GM12878 (cell line): ENCODE measurements around the gene CCDC117. TPM values are rescaled to one million over a fixed set of nuclear protein-coding genes. Genes with fewer than 3 reads are reported as not detected.

ENCODE experiments used
- ATAC-seq: fragments of 200-7000 bp; cut with Tn5 transposase; 3 replicates; pipeline ENCODE4 v1.9.1; 2020; ENCODE audit warnings: mild to moderate bottlenecking, moderate library complexity
- BruUV-seq: library from RNA; stranded (reverse); fragments of 400-500 nt; replicated peaks from 2 replicates; lab custom pipeline; 2021; lab: Mats Ljungman, UMichigan
- CTCF ChIA-PET: fragments of 300-600 bp; sonication (Branson Sonifier 250); formaldehyde crosslinking; extraction: SDS; loops from one replicate; lab custom pipeline; 2021; ENCODE audit warnings: inconsistent platforms; lab: Yijun Ruan, JAX
- POLR2A ChIA-PET: fragments of 350-600 bp; formaldehyde crosslinking; extraction: SDS; loops from one replicate; lab custom pipeline; 2021; ENCODE audit warnings: inconsistent platforms; lab: Charles Lee
- RAD21 ChIA-PET: fragments of 300-600 bp; sonication (Branson Sonifier 250); formaldehyde crosslinking; loops from one replicate; lab custom pipeline; 2023; ENCODE audit warnings: antibody characterized with exemption; ENCODE audit not compliant: unreplicated experiment; lab: Charles Lee
- SMC1A ChIA-PET: fragments of 300-600 bp; sonication (Branson Sonifier 250); formaldehyde crosslinking; loops from one replicate; lab custom pipeline; 2023; ENCODE audit not compliant: unreplicated experiment, uncharacterized antibody; lab: Charles Lee
- DNase-seq: peaks from one replicate; pipeline ENCODE4 v3.0.0-alpha.2; 2011; ENCODE audit warnings: low read depth, low spot score
- FAIRE-seq: peaks from 3 replicates; lab custom pipeline; 2011; peaks lifted over from hg19 to GRCh38; lab: Jason Lieb, UNC
- H2AFZ ChIP-seq: 2 replicates; pipeline ENCODE4 v1.6.0; 2011; ENCODE audit warnings: low read depth, low read length, control low read depth; ENCODE audit not compliant: control insufficient read depth
- H3K27ac ChIP-seq: 2 replicates; pipeline ENCODE4 v1.5.1; 2011; ENCODE audit warnings: control low read depth; ENCODE audit not compliant: control insufficient read depth, insufficient read depth
- H3K27me3 ChIP-seq, 2 experiments: replicated peaks in 1 of 2; 2 replicates each; pipeline versions ENCODE4 v1.6.0 to v1.6.1; 2011; ENCODE audit warnings: low read length in 1 of 2; ENCODE audit not compliant: control insufficient read depth in 2 of 2, insufficient read depth in 2 of 2
- H3K36me3 ChIP-seq, 2 experiments: 2 replicates each; pipeline ENCODE4 v1.5.1; 2011; ENCODE audit warnings: low read length in 1 of 2; ENCODE audit not compliant: control insufficient read depth in 2 of 2, insufficient read depth in 2 of 2
- H3K4me1 ChIP-seq: 2 replicates; pipeline ENCODE4 v1.6.1; 2011; ENCODE audit warnings: mild to moderate bottlenecking, low read length, moderate library complexity, mixed read lengths; ENCODE audit not compliant: control insufficient read depth, insufficient read depth
- H3K4me2 ChIP-seq: 2 replicates; pipeline ENCODE4 v1.6.0; 2011; ENCODE audit warnings: control low read depth; ENCODE audit not compliant: control insufficient read depth, insufficient read depth
- H3K4me3 ChIP-seq: fragments of 200-600 bp; sonication (generic); 2 replicates; pipeline ENCODE4 v1.5.1; 2016
- H3K79me2 ChIP-seq: 2 replicates; pipeline ENCODE4 v1.6.0; 2011; ENCODE audit warnings: low read length; ENCODE audit not compliant: control insufficient read depth, insufficient read depth
- H3K9ac ChIP-seq: 2 replicates; pipeline ENCODE4 v1.8.0; 2011; ENCODE audit warnings: low read length, control low read depth, mixed read lengths; ENCODE audit not compliant: control insufficient read depth, insufficient read depth
- H3K9me3 ChIP-seq: replicated peaks from 3 replicates; pipeline ENCODE4 v1.5.1; 2011; ENCODE audit warnings: mild to moderate bottlenecking, low read length; ENCODE audit not compliant: control insufficient read depth, insufficient read depth
- H4K20me1 ChIP-seq: 2 replicates; pipeline ENCODE4 v1.6.0; 2011; ENCODE audit not compliant: control insufficient read depth, insufficient read depth
- BHLHE40 ChIP-seq, 2 experiments: fragments of 450-650 bp in 1 of 2; IDR thresholded peaks; 2 replicates each; pipeline ENCODE4 v1.6.1; 2011 to 2017; ENCODE audit warnings: low read depth in 2 of 2, borderline replicate concordance in 1 of 2, improper control_type of control experiment in 1 of 2, low read length in 1 of 2, mild to moderate bottlenecking in 1 of 2
- CHD2 ChIP-seq: IDR thresholded peaks from 2 replicates; pipeline ENCODE4 v1.6.1; 2011; ENCODE audit warnings: low read depth, low read length, improper control_type of control experiment, borderline replicate concordance
- CREB1 ChIP-seq: IDR thresholded peaks from 2 replicates; pipeline ENCODE4 v1.6.1; 2012; ENCODE audit warnings: low read depth, mild to moderate bottlenecking, inconsistent platforms
- FOXM1 ChIP-seq: IDR thresholded peaks from 2 replicates; pipeline ENCODE4 v1.6.1; 2012; ENCODE audit warnings: low read depth, mild to moderate bottlenecking, inconsistent platforms, low read length, moderate library complexity
- IKZF1 ChIP-seq: fragments of 450-650 bp; conservative IDR thresholded peaks from 2 replicates; pipeline ENCODE4 v1.6.1; 2017; ENCODE audit warnings: antibody characterized with exemption, mild to moderate bottlenecking
- MEF2B ChIP-seq: fragments of 450-650 bp; IDR thresholded peaks from 2 replicates; pipeline ENCODE4 v1.6.1; 2018; ENCODE audit warnings: mild to moderate bottlenecking, moderate library complexity; ENCODE audit not compliant: partially characterized antibody, poor library complexity, severe bottlenecking
- NR2C2 ChIP-seq: IDR thresholded peaks from 2 replicates; pipeline ENCODE4 v1.6.1; 2011; ENCODE audit warnings: borderline replicate concordance, low read depth; ENCODE audit not compliant: control insufficient read depth, insufficient read length
- PML ChIP-seq: IDR thresholded peaks from 2 replicates; pipeline ENCODE4 v1.6.1; 2012; ENCODE audit warnings: low read length, inconsistent platforms
- POLR2AphosphoS2 ChIP-seq: IDR thresholded peaks from 2 replicates; pipeline ENCODE4 v1.6.1; 2011; ENCODE audit warnings: low read depth, mild to moderate bottlenecking, low read length, improper control_type of control experiment, moderate library complexity
- RFX5 ChIP-seq: IDR thresholded peaks from 2 replicates; pipeline ENCODE4 v1.6.1; 2011; ENCODE audit warnings: low read depth, low read length, improper control_type of control experiment
- SMC3 ChIP-seq: IDR thresholded peaks from 2 replicates; pipeline ENCODE4 v1.6.1; 2011; ENCODE audit warnings: low read length, improper control_type of control experiment, borderline replicate concordance
- ZNF24 ChIP-seq: fragments of 450-650 bp; IDR thresholded peaks from 2 replicates; pipeline ENCODE4 v1.6.1; 2017; ENCODE audit warnings: antibody characterized with exemption, mild to moderate bottlenecking
- WGBS: methylation state at CpG from one replicate; pipeline ENCODE4 v1.1.6; 2016; ENCODE audit warnings: low lambda C conversion rate; ENCODE audit not compliant: insufficient replicate concordance, insufficient coverage; ENCODE audit errors: missing lambda C conversion rate; 5-methylcytosine and 5-hydroxymethylcytosine counted together
- in situ Hi-C: fragments of 300-500 bp; cut with MboI; formaldehyde crosslinking; loops from 9 replicates; pipeline ENCODE4 v1.14.3; 2018; ENCODE audit warnings: mixed read lengths
- intact Hi-C: fragments of 100-400 bp; cut with micrococcal nuclease; formaldehyde crosslinking; loops from one replicate; pipeline ENCODE4 v1.14.2; 2022; ENCODE audit not compliant: unreplicated experiment
- polyA plus RNA-seq, 11 experiments: library from polyadenylated mRNA; depleted of rRNA in 4 of 11; unstranded in 6 of 11; stranded (reverse) in 5 of 11; fragments of >200 nt; fragmentation: Nextera tagmentation in 4 of 11; fragmentation: Illumina TruSeq in 1 of 11; extraction: Ambion mirVana in 4 of 11; extraction: Trizol in 1 of 11; gene quantifications; 1 replicate in 1 of 11; 2 replicates in 10 of 11; pipeline versions ENCODE4 v1.2.1 to v1.2.3, GENCODE V29; 2011 to 2016; ENCODE audit warnings: inconsistent platforms in 2 of 11, missing spikeins in 2 of 11, low read depth in 1 of 11
- total RNA-seq, 4 experiments: library from RNA; depleted of rRNA in 3 of 4; stranded (reverse); fragments of >200 nt in 3 of 4; fragmentation: Illumina TruSeq in 1 of 4; extraction: Trizol in 1 of 4; gene quantifications; 2 replicates each; pipeline versions ENCODE4 v1.2.1 to v1.2.3, GENCODE V29; 2013 to 2021
- TF ChIP-seq, protein P1 (sequence below): IDR thresholded peaks from 2 replicates; pipeline ENCODE4 v1.6.1; 2012; ENCODE audit warnings: low read length, inconsistent platforms
- TF ChIP-seq, protein P2 (sequence below): fragments of 450-650 bp; IDR thresholded peaks from 2 replicates; pipeline ENCODE4 v1.6.1; 2017; ENCODE audit warnings: antibody characterized with exemption, mild to moderate bottlenecking, moderate library complexity
- TF ChIP-seq, protein P3 (sequence below): IDR thresholded peaks from 2 replicates; pipeline ENCODE4 v1.6.1; 2011; ENCODE audit warnings: low read depth, mild to moderate bottlenecking, low read length, moderate library complexity, borderline replicate concordance; ENCODE audit errors: extremely low read depth

Gene CCDC117
- total and polyA plus RNA-seq, 10 of the 15 experiments (the other 5 are each of a cell fraction or from before 2014, with no cell fraction given) = 6.3 to 32.2 (median 20.6) TPM

DNA sequence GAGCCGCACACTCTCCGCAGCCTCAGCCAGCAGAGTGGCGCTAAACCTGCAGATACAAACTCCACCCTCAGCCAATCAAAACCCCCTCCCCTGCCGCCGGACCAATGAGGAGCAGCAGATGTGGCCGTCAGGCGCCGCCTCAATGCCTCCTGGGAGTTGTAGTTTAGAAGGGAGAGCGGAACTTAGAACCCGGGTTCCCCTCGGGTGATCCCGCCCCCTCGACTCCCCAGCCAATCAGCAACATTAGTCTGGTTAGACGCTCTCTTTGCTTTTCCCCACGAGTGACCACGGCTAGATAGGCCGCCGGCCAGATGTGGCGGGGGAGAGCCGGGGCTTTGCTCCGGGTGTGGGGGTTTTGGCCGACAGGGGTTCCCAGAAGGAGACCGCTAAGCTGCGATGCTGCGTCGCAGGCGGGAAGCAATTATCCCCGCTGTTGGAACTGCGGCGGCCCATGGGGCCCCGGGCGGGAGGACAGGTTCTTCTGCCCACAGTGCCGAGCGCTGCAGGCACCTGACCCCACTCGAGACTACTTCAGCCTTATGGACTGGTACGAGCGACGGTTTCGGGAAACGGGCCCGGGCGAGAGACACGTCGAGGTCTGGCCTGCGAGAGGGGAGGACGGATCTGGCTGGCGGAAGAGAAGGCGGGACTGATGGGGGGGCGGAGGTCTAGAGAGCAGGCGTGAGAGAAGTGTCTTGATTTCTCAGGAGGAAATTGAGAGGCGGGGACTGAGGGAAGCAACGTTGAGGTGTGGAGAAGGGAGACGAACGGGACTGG, 30.5 kb upstream of the CCDC117 start, which contains the start of the genes CHEK2 and HSCB:
Gene CHEK2, minus strand, starts transcription at position 36 of the 777 bp plus-strand sequence. CDS start 7,099 bp downstream, outside the sequence.
Gene HSCB, plus strand, starts transcription at position 255 of the 777 bp plus-strand sequence. Its CDS starts 57 bp downstream, at position 312.
- ChIA-PET SMC1A (interaction anchor here (0.7 to 2.5 kb wide), 9 partner anchors 10 to 86 kb away, joined by 3 to 9 read pairs (median 4); no protein-coding TSS in a partner anchor), CTCF (interaction anchor here (1.2 to 1.4 kb wide), 2 partner anchors 49 to 87 kb away, joined by 5 read pairs; no protein-coding TSS in a partner anchor), POLR2A (interaction anchor here (1.2 to 1.8 kb wide), 3 partner anchors 30 to 59 kb away, joined by 3 to 7 read pairs (median 6); partner anchors contain the start of genes CCDC117 and XBP1), RAD21 (interaction anchor here (0.9 to 1.3 kb wide), 2 partner anchors 77 to 175 kb away, joined by 3 read pairs; no protein-coding TSS in a partner anchor)
- H3K4me3 ChIP-seq = peak within 1 kb of the TSS; percentile 69
- H3K36me3 ChIP-seq = peaks cover 2 to 10% of the 10 kb centered on the region in 2 experiments
- ATAC-seq = peak; percentile 95
- H4K20me1 ChIP-seq = no peaks in the 10 kb centered on the region
- no peaks in the 10 kb centered on the region for H3K27me3 ChIP-seq
- peaks cover 7% of the 10 kb centered on the region for H3K4me1 ChIP-seq
- peaks cover 20% of the 10 kb centered on the region for H3K79me2 ChIP-seq
- H2AFZ ChIP-seq = peak within 1 kb of the TSS; percentile 78
- H3K9ac ChIP-seq = peak within 1 kb of the TSS; percentile 84
- peak; percentile 96 for DNase-seq
- BruUV-seq = no TSS peak
- peak; percentile 96 for FAIRE-seq
- intact Hi-C loops = loop anchor here (2.0 to 5.0 kb wide), 2 partner anchors 31 to 50 kb away; partner anchors contain the start of gene CCDC117
- 1% methylated on average over 54 of the region's 54 CpGs for WGBS
- H3K9me3 ChIP-seq = no peaks in the 10 kb centered on the region
- in situ Hi-C loops = no loop called here
- peak within 1 kb of the TSS; percentile 82 for H3K27ac ChIP-seq
- peak within 1 kb of the TSS; percentile 95 for H3K4me2 ChIP-seq
- TF ChIP-seq, protein P1, sequence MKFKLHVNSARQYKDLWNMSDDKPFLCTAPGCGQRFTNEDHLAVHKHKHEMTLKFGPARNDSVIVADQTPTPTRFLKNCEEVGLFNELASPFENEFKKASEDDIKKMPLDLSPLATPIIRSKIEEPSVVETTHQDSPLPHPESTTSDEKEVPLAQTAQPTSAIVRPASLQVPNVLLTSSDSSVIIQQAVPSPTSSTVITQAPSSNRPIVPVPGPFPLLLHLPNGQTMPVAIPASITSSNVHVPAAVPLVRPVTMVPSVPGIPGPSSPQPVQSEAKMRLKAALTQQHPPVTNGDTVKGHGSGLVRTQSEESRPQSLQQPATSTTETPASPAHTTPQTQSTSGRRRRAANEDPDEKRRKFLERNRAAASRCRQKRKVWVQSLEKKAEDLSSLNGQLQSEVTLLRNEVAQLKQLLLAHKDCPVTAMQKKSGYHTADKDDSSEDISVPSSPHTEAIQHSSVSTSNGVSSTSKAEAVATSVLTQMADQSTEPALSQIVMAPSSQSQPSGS = no peak
- TF ChIP-seq ZNF24 = no peak
- TF ChIP-seq, protein P2, sequence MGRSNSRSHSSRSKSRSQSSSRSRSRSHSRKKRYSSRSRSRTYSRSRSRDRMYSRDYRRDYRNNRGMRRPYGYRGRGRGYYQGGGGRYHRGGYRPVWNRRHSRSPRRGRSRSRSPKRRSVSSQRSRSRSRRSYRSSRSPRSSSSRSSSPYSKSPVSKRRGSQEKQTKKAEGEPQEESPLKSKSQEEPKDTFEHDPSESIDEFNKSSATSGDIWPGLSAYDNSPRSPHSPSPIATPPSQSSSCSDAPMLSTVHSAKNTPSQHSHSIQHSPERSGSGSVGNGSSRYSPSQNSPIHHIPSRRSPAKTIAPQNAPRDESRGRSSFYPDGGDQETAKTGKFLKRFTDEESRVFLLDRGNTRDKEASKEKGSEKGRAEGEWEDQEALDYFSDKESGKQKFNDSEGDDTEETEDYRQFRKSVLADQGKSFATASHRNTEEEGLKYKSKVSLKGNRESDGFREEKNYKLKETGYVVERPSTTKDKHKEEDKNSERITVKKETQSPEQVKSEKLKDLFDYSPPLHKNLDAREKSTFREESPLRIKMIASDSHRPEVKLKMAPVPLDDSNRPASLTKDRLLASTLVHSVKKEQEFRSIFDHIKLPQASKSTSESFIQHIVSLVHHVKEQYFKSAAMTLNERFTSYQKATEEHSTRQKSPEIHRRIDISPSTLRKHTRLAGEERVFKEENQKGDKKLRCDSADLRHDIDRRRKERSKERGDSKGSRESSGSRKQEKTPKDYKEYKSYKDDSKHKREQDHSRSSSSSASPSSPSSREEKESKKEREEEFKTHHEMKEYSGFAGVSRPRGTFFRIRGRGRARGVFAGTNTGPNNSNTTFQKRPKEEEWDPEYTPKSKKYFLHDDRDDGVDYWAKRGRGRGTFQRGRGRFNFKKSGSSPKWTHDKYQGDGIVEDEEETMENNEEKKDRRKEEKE = no peak
- TF ChIP-seq, protein P3, sequence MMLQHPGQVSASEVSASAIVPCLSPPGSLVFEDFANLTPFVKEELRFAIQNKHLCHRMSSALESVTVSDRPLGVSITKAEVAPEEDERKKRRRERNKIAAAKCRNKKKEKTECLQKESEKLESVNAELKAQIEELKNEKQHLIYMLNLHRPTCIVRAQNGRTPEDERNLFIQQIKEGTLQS = no peak
- peak; percentile 94 for TF ChIP-seq CHD2
- peak; percentile 95; the same call in 1 of the 2 replicates for TF ChIP-seq PML
- TF ChIP-seq NR2C2 = no peak
- peak; percentile 92 for TF ChIP-seq CREB1
- no peak for TF ChIP-seq SMC3
- TF ChIP-seq POLR2AphosphoS2 = peak; percentile 71; the same call in 1 of the 2 replicates
- TF ChIP-seq FOXM1 = 0 out of 2 replicates have a peak, but pooled peaks have one; percentile 20
- TF ChIP-seq BHLHE40 (IDR thresholded peaks at IDR 0.05; ENCODE audit: borderline replicate concordance in 1 of 2, low read depth in 2 of 2, low read length in 1 of 2) = peak in 1 of 2 experiments; percentile 82; a peak in 2 of 4 replicates
- peak; percentile 70; the same call in 1 of the 2 replicates for TF ChIP-seq RFX5
- no peak for TF ChIP-seq MEF2B
- TF ChIP-seq IKZF1 = peak; percentile 88
